Naive thymus-derived CD4-positive, alpha-beta T cell (primary cell): ENCODE results near the gene PIGH. TPM values are rescaled to one million over a fixed set of nuclear protein-coding genes. Genes with fewer than 3 reads are reported as not detected.

Experiments
- ATAC-seq: fragments of 150-1000 bp; cut with Tn5 transposase; 2 replicates; pipeline ENCODE4 v1.10.0; 2021; ENCODE audit warnings: mild to moderate bottlenecking, moderate library complexity
- CTCF ChIA-PET: fragments of 350-600 bp; sonication (Branson Sonifier 250); formaldehyde crosslinking; loops from one replicate; lab custom pipeline; 2021; ENCODE audit warnings: antibody characterized with exemption; lab: Charles Lee
- POLR2A ChIA-PET: fragments of 350-600 bp; sonication (Branson Sonifier 250); formaldehyde crosslinking; loops from one replicate; lab custom pipeline; 2021; ENCODE audit warnings: antibody characterized with exemption, inconsistent platforms; lab: Charles Lee
- DNase-seq, 9 donors: peaks; one replicate each; pipeline versions ENCODE4 v3.0.0 to v3.0.0-alpha.2; 2020 to 2022; ENCODE audit warnings: mixed read lengths in 1 of 9
- H3K27ac ChIP-seq: one replicate; pipeline ENCODE4 v1.7.0; 2013; ENCODE audit warnings: mild to moderate bottlenecking, low read depth, low read length, moderate library complexity
- H3K27me3 ChIP-seq, 2 donors: one replicate each; pipeline ENCODE4 v1.7.0; 2013; ENCODE audit warnings: low read length in 2 of 2, mild to moderate bottlenecking in 2 of 2, moderate library complexity in 2 of 2; ENCODE audit not compliant: control insufficient read depth in 2 of 2, insufficient read depth in 2 of 2
- H3K36me3 ChIP-seq, 3 experiments: 1 replicate in 2 of 3; 2 replicates in 1 of 3; pipeline ENCODE4 v1.7.0; 2013; ENCODE audit warnings: low read length in 3 of 3, mild to moderate bottlenecking in 3 of 3, moderate library complexity in 1 of 3; ENCODE audit not compliant: insufficient read depth in 3 of 3, control insufficient read depth in 2 of 3
- H3K4me1 ChIP-seq, 2 donors: one replicate each; pipeline ENCODE4 v1.7.0; 2013; ENCODE audit warnings: low read length in 2 of 2, mild to moderate bottlenecking in 2 of 2, moderate library complexity in 1 of 2; ENCODE audit not compliant: control insufficient read depth in 2 of 2, insufficient read depth in 2 of 2
- H3K4me3 ChIP-seq: 2 replicates; pipeline ENCODE4 v1.7.0; 2013; ENCODE audit warnings: mild to moderate bottlenecking, low read length
- H3K9me3 ChIP-seq, 3 experiments: 1 replicate in 2 of 3; 2 replicates in 1 of 3; pipeline ENCODE4 v1.7.0; 2013; ENCODE audit warnings: low read length in 3 of 3; ENCODE audit not compliant: control insufficient read depth in 2 of 3
- H3K27ac Mint-ChIP-seq, 9 donors: one replicate each; pipeline ENCODE4 v1.8.0; 2020 to 2022; ENCODE audit warnings: mixed read lengths in 9 of 9, mild to moderate bottlenecking in 8 of 9, moderate library complexity in 5 of 9, inconsistent platforms in 2 of 9
- H3K27me3 Mint-ChIP-seq, 5 donors: one replicate each; pipeline ENCODE4 v1.8.0; 2021 to 2022; ENCODE audit warnings: mixed read lengths in 5 of 5, mild to moderate bottlenecking in 1 of 5
- H3K36me3 Mint-ChIP-seq, 5 donors: one replicate each; pipeline ENCODE4 v1.8.0; 2020 to 2022; ENCODE audit warnings: mixed read lengths in 5 of 5, mild to moderate bottlenecking in 3 of 5, inconsistent platforms in 1 of 5
- H3K4me1 Mint-ChIP-seq, 7 donors: one replicate each; pipeline ENCODE4 v1.8.0; 2020 to 2022; ENCODE audit warnings: mixed read lengths in 7 of 7, mild to moderate bottlenecking in 3 of 7, inconsistent platforms in 1 of 7
- H3K4me3 Mint-ChIP-seq, 10 donors: one replicate each; pipeline ENCODE4 v1.8.0; 2020 to 2022; ENCODE audit warnings: mild to moderate bottlenecking in 10 of 10, mixed read lengths in 10 of 10, moderate library complexity in 6 of 10, inconsistent platforms in 2 of 10
- H3K9me3 Mint-ChIP-seq, 11 donors: one replicate each; pipeline ENCODE4 v1.8.0; 2020 to 2022; ENCODE audit warnings: mixed read lengths in 11 of 11, mild to moderate bottlenecking in 4 of 11, inconsistent platforms in 1 of 11, moderate library complexity in 1 of 11
- intact Hi-C, 2 donors: fragments of 100-400 bp; cut with micrococcal nuclease; formaldehyde crosslinking; loops; one replicate each; pipeline ENCODE4 v1.15.1; 2023
- polyA plus RNA-seq, 2 donors: library from polyadenylated mRNA; unstranded; fragments of 300-500 nt; fragmentation: Illumina TruSeq; gene quantifications; one replicate each; pipeline ENCODE4 v1.2.3, GENCODE V29; 2021
- total RNA-seq, 6 experiments: library from RNA in 5 of 6; stranded (reverse) in 5 of 6; gene quantifications; 1 replicate in 5 of 6; 2 replicates in 1 of 6; pipeline ENCODE4 v1.2.3 and lab custom pipeline; 2021 to 2026

The PIGH gene, protein sequence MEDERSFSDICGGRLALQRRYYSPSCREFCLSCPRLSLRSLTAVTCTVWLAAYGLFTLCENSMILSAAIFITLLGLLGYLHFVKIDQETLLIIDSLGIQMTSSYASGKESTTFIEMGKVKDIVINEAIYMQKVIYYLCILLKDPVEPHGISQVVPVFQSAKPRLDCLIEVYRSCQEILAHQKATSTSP
- total RNA-seq (10 to 100 TPM; 14.3 to 42.1 (median 34.5) TPM), polyA plus RNA-seq (10 to 100 TPM; 31.2 to 31.7 TPM), total RNA-seq (lab: John Stamatoyannopoulos, UW) (33.7 reads per million, percentile 62 among the genes with 10 or more reads in this experiment)

- Mint-ChIP-seq H3K4me3 (peak within 1 kb of the TSS; percentile 87 to 100 (median 98)), H3K36me3 (peaks cover 0 to 9% (median 6%) of the 10 kb centered on the region in 5 donors), H3K4me1 (peaks cover 26 to 57% (median 46%) of the 10 kb centered on the region in 7 donors), H3K27ac (peak within 1 kb of the TSS; percentile 87 to 99 (median 97)), H3K27me3 (peaks cover 0 to 10% (median 0%) of the 10 kb centered on the region in 5 donors), H3K9me3 (peaks cover 0 to 4% (median 0%) of the 10 kb centered on the region in 11 donors)
- DNase-seq (peak; percentile 89 to 96 (median 94)), ATAC-seq (peak; percentile 98)
- POLR2A ChIA-PET = interaction anchor here (0.7 to 2.5 kb wide), 15 partner anchors 8 to 1477 kb away, joined by 3 to 17 read pairs (median 5); partner anchors contain the start of genes ARG2, ATP6V1D, EIF2S1 and RDH11
- peak within 1 kb of the TSS; percentile 70 for H3K4me3 ChIP-seq
- H3K4me1 ChIP-seq = peaks cover 16 to 22% of the 10 kb centered on the region in 2 donors
- H3K27ac ChIP-seq = peak within 1 kb of the TSS; percentile 86
- CTCF ChIA-PET = interaction anchor here (0.5 to 1.9 kb wide), 13 partner anchors 11 to 183 kb away, joined by 3 to 13 read pairs (median 4); partner anchors contain the start of gene ARG2
- H3K9me3 ChIP-seq = no peaks in the 10 kb centered on the region
- peaks cover 0 to 8% (median 0%) of the 10 kb centered on the region in 3 experiments for H3K36me3 ChIP-seq
- H3K27me3 ChIP-seq = no peaks in the 10 kb centered on the region
- intact Hi-C loops = loop anchor here (1.0 to 5.0 kb wide), 12 partner anchors 16 to 358 kb away; partner anchors contain the start of genes ARG2 (in 2 of the 2), RDH11 (in 2 of the 2), VTI1B (in 2 of the 2) and ZFYVE26 (in 2 of the 2)
These were observed at the start of gene PIGH for GRCh38 chr14:67599698-67600561. PIGH (minus strand) TSS chr14:67600268; CDS start chr14:67600203, 65 bp downstream.

DNA sequence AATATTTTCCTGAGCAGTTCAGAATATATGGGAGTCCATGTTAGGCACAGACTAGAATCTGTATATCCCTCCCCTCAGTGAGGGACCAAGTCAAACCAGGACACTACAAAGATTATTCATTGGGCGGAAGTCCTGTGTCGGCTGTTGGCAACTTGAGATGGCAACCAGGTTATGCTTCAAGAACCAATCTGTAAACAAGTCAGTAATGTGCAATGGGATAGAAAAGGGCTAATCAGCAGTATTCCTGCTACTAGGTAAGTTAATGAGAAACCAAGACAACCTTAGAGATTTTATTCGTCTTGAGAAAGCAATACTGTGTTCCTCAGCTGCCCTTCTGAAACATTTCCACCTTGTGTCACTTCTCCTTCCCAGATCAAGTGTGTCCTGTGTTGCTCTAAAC, 46.1 kb upstream of the PIGH start:
- H3K4me1 ChIP-seq = no peaks in the 10 kb centered on the region
- intact Hi-C loops = no loop called here
- H3K9me3 ChIP-seq = no peaks in the 10 kb centered on the region
- H3K27me3 Mint-ChIP-seq = no peaks in the 10 kb centered on the region
- H3K4me1 Mint-ChIP-seq = peaks cover 0 to 8% (median 0%) of the 10 kb centered on the region in 7 donors
- H3K27me3 ChIP-seq = no peaks in the 10 kb centered on the region
- H3K36me3 Mint-ChIP-seq = peaks cover 5 to 43% (median 11%) of the 10 kb centered on the region in 5 donors
- H3K4me3 ChIP-seq = no peak overlapping the region
- ChIA-PET CTCF (no interaction called here), POLR2A (no interaction called here)
- no peak overlapping the region for H3K4me3 Mint-ChIP-seq
- H3K36me3 ChIP-seq = peaks cover 3 to 34% (median 5%) of the 10 kb centered on the region in 3 experiments
- H3K27ac ChIP-seq = no peak overlapping the region
- DNase-seq (no peak), ATAC-seq (no peak)
- H3K9me3 Mint-ChIP-seq = no peaks in the 10 kb centered on the region
- H3K27ac Mint-ChIP-seq = peak overlapping the region in 1 of 9 donors; percentile 52

- H3K4me1 Mint-ChIP-seq = peaks cover 0 to 8% (median 0%) of the 10 kb centered on the region in 7 donors
- Histone ChIP-seq H3K36me3 (peaks cover 3 to 27% (median 5%) of the 10 kb centered on the region in 3 experiments), H3K27ac (no peak overlapping the region), H3K9me3 (no peaks in the 10 kb centered on the region), H3K4me3 (no peak overlapping the region), H3K27me3 (no peaks in the 10 kb centered on the region), H3K4me1 (no peaks in the 10 kb centered on the region)
- DNase-seq (no peak), ATAC-seq (no peak)
- H3K27ac Mint-ChIP-seq = no peak overlapping the region
- no peaks in the 10 kb centered on the region for H3K27me3 Mint-ChIP-seq
- H3K4me3 Mint-ChIP-seq = no peak overlapping the region
- ChIA-PET CTCF (no interaction called here), POLR2A (no interaction called here)
- H3K36me3 Mint-ChIP-seq = peaks cover 1 to 38% (median 10%) of the 10 kb centered on the region in 5 donors
- intact Hi-C loops = no loop called here
- no peaks in the 10 kb centered on the region for H3K9me3 Mint-ChIP-seq
These were observed 45.3 kb upstream of the PIGH start for GRCh38 chr14:67645414-67645813.

- H3K4me3 ChIP-seq = no peak overlapping the region
- ATAC-seq = no peak
- H3K27ac ChIP-seq = no peak overlapping the region
- H3K9me3 ChIP-seq = no peaks in the 10 kb centered on the region
- intact Hi-C loops = no loop called here
- no peaks in the 10 kb centered on the region for H3K27me3 ChIP-seq
- Mint-ChIP-seq H3K4me1 (peaks cover 0 to 8% (median 0%) of the 10 kb centered on the region in 7 donors), H3K9me3 (no peaks in the 10 kb centered on the region), H3K36me3 (peaks cover 0 to 29% (median 5%) of the 10 kb centered on the region in 5 donors), H3K27me3 (no peaks in the 10 kb centered on the region), H3K27ac (peak overlapping the region in 5 of 9 donors; percentile 33 to 70 (median 34)), H3K4me3 (no peak overlapping the region)
- H3K4me1 ChIP-seq = no peaks in the 10 kb centered on the region
- no peak for DNase-seq
- ChIA-PET CTCF (no interaction called here), POLR2A (interaction anchor here (0.6 kb wide), 1 partner anchor 22 kb away, joined by 3 read pairs; no protein-coding TSS in a partner anchor)
- peaks cover under 1 to 17% (median 3%) of the 10 kb centered on the region in 3 experiments for H3K36me3 ChIP-seq
These were observed 44.4 kb upstream of the PIGH start for GRCh38 chr14:67644428-67644827.

DNA sequence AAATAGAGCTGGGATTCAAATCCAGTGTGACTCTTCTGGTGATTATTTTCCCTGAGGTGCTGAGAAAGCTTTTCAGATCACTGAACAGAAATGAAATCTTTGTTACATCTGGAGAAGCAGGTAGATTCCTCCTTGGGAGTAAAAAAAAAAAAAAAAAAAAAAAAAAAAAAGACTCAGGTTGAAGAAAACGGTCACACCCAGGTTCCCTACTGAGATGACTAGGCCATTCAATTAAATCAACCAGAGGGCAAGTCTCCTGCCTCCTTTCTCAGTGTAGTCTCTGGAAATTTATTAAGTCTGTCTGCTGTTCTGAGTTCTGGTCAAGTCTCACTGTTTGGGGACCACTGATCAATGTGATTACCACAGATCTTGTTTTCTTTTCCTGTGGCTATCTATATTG, 43.6 kb upstream of the PIGH start:
- Mint-ChIP-seq H3K36me3 (peaks cover 0 to 28% (median 5%) of the 10 kb centered on the region in 5 donors), H3K4me1 (peaks cover 0 to 8% (median 0%) of the 10 kb centered on the region in 7 donors), H3K9me3 (no peaks in the 10 kb centered on the region), H3K4me3 (no peak overlapping the region), H3K27me3 (no peaks in the 10 kb centered on the region), H3K27ac (peak overlapping the region in 5 of 9 donors; percentile 33 to 70 (median 51))
- Histone ChIP-seq H3K9me3 (no peaks in the 10 kb centered on the region), H3K27ac (no peak overlapping the region), H3K4me1 (no peaks in the 10 kb centered on the region), H3K4me3 (no peak overlapping the region), H3K27me3 (no peaks in the 10 kb centered on the region), H3K36me3 (peaks cover 0 to 10% (median 0%) of the 10 kb centered on the region in 3 experiments)
- intact Hi-C loops = no loop called here
- ChIA-PET POLR2A (interaction anchor here (0.6 kb wide), 1 partner anchor 32 kb away, joined by 3 read pairs; no protein-coding TSS in a partner anchor), CTCF (no interaction called here)
- no peak for DNase-seq
- ATAC-seq = no peak
